Renal cortex interstitium (tissue), 11 donors: ENCODE measurements around the gene GSAP. TPM values are rescaled to one million over a fixed set of nuclear protein-coding genes. Genes with fewer than 3 reads are reported as not detected.

Experiments used
- DNase-seq, 11 donors: peaks; one replicate each; pipeline ENCODE4 v3.0.0-alpha.2; 2013; ENCODE audit warnings: low read depth in 9 of 11, low spot score in 4 of 11; ENCODE audit errors: extremely low read depth in 1 of 11
- polyA plus RNA-seq, 3 donors: library from polyadenylated mRNA; unstranded; fragments of 120-200 nt; gene quantifications; one replicate each; pipeline ENCODE4 v1.2.1, GENCODE V29; 2013; ENCODE audit not compliant: insufficient read length in 3 of 3

GSAP gene
- polyA plus RNA-seq, 3 donors = 9.0 to 16.1 (median 12.7) TPM

DNA sequence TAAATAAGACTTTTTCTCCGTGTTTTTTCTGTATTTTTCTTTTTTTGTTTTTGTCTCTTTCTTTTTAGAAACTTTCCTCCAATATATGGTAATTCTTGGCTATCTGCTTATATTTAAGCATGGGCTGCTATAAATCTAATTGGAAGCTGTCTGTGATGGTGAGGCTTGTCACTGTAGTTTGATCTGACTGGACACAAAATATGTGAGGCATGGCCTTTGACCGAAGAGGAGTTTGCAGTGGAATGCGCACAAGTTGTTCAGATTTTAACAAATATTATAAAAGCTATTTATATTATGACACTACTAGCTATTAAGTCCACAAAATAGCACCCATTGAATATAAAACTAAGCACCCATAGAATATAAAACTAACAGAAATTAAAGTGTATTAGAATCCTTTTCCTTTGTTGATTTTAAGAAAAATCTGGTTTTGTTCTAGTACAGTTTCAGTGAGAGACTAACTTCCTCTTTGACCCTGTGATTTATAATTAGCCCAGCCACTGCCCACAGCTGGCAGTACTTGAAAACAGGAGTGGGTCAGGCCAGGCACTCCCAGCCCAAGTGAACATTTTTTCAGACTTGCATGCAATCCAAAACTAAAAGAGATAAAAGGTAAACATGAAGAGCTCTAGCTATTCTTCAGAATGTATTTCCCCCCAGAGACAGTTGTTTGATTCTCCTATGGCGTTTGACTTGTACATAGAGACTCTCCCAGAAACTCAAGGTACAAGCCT, 146.6 kb downstream of the GSAP start:
- DNase-seq = no peak

GRCh38 chr7:77266291-77266794, 149.8 kb downstream of the GSAP start:
- no peak for DNase-seq

DNA sequence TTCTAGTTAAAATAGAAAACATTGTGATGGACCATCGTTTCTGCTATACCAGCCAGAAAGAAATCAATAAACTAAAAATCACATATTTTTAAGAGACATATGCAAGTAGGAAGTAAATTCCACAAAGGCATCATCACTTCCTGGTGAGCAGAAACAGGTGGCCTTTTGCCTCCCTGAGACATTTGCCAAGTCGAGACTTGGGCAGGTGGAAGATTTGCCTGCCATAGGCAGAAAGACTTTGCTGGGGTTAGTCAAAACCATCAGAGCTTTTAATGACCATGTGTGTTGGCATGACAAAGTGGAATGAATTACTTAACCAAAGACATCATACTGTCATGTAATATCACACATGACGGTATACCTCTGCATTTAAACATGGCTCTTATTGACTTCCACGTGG, 150.5 kb downstream of the GSAP start:
- DNase-seq = no peak

DNA sequence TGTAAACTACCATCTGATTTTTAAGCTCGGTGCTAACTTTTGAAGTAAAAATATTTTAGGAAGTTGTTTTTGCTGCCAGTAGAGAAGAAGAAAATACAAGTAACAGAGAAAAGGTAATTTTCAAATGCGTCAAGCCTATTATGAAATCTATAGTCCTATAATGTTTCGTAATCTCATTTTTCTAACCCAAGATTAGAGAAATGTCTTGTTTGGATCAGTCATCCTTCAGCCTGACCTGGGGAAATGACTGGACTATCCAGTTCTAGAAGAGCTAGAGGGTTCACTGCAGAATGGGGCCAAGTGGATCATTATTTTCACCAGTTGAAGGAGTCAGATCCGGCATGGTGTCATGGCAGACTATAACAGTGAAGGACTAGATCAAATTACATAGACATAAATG, 153.8 kb downstream of the GSAP start:
- no peak for DNase-seq

Other genes starting within 250 kb of the GSAP start
- 10 to 100 TPM; 34.6 to 71.8 (median 43.9) TPM for gene FGL2, start 216.5 kb downstream of the GSAP start, polyA plus RNA-seq
- gene PTPN12, start 120.9 kb upstream of the GSAP start, polyA plus RNA-seq = 100 to 1,000 TPM in 1 of 3 donors, 10 to 100 TPM in 2; 78.8 to 103 (median 84.9) TPM